Measurements from ENCODE around the gene SPINT4.

Gene SPINT4

DNA sequence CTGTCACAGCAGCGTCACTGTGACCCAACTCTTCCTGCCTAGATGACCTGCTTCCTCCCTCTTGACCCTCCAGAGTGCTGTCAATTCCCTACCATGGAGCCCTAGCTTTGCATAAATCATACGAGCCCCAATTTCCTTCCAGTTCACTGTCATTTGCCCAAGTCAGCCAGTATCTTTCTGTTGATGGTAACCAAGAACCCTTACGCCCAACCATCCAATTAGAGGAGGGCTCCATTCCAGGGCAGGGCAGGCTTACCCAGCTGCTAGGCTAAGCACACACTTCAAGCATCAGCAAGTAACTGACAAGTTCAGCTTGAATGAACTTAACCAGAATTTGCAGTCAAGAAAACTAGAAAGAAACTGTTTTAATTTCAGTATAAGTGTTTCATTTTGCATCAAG, 43.8 kb downstream of the SPINT4 start:
- no peak for DNase-seq

- DNase-seq = no peak
Observed at GRCh38 chr20:45768479-45768878, 46.3 kb downstream of the SPINT4 start.

GRCh38 chr20:45771182-45771759, 49.1 kb downstream of the SPINT4 start:
- DNase-seq = peak; percentile 62 to 79

- DNase-seq = no peak
Observed at GRCh38 chr20:45772693-45773092, 50.5 kb downstream of the SPINT4 start.

DNA sequence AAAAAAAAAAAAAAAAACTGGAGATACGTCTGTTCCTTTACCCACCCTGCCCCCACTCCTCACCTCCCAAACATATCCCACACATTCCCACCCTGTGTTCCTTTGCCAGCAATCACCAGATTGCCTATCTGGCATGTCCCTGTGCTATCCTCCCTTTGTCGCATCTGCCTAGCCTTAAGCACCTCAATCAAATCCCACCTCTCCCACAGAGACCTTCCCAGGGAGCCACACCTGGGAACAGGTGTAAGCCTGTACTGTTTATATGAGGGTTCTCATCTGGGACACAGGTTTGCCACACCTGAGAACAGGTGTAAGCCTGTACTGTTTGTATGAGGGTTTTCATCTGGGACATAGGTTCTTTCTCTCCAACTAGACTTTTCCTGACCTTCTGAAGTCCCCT, 52.8 kb downstream of the SPINT4 start:
- no peak for DNase-seq

GRCh38 chr20:45775411-45775810, 53.3 kb downstream of the SPINT4 start:
- DNase-seq = no peak
